Activated CD8-positive, alpha-beta T cell treated with anti-CD3 and anti-CD28 coated beads for 36 hours (primary cell): ENCODE data around the gene DUSP22. TPM values are rescaled to one million over a fixed set of nuclear protein-coding genes. Genes with fewer than 3 reads are reported as not detected.

Experiments used
- ATAC-seq: fragments of 200-7000 bp; cut with Tn5 transposase; one replicate; pipeline ENCODE4 v1.10.0; 2021; ENCODE audit warnings: mild to moderate bottlenecking, moderate library complexity
- CTCF ChIA-PET: fragments of 350-600 bp; sonication (Branson Sonifier 250); formaldehyde crosslinking; loops from one replicate; lab custom pipeline; 2021; ENCODE audit warnings: antibody characterized with exemption; lab: Charles Lee
- POLR2A ChIA-PET: fragments of 350-600 bp; sonication (Branson Sonifier 250); formaldehyde crosslinking; loops from one replicate; lab custom pipeline; 2021; ENCODE audit warnings: antibody characterized with exemption; lab: Charles Lee
- DNase-seq: peaks from one replicate; pipeline ENCODE4 v3.0.0-alpha.2; 2020
- H3K27ac Mint-ChIP-seq: one replicate; pipeline ENCODE4 v1.8.0; 2021; ENCODE audit warnings: mild to moderate bottlenecking, mixed read lengths
- H3K27me3 Mint-ChIP-seq: one replicate; pipeline ENCODE4 v1.8.0; 2021; ENCODE audit warnings: mixed read lengths
- H3K36me3 Mint-ChIP-seq: one replicate; pipeline ENCODE4 v1.8.0; 2021; ENCODE audit warnings: low read depth, mixed read lengths
- H3K4me1 Mint-ChIP-seq: one replicate; pipeline ENCODE4 v1.8.0; 2021; ENCODE audit warnings: low read depth, mixed read lengths
- H3K4me3 Mint-ChIP-seq: one replicate; pipeline ENCODE4 v1.8.0; 2021; ENCODE audit warnings: mild to moderate bottlenecking, moderate library complexity, mixed read lengths
- H3K9me3 Mint-ChIP-seq: one replicate; pipeline ENCODE4 v1.8.0; 2021; ENCODE audit warnings: mixed read lengths
- intact Hi-C: fragments of 100-400 bp; cut with micrococcal nuclease; formaldehyde crosslinking; loops from one replicate; pipeline ENCODE4 v1.10.0; 2022
- total RNA-seq, 2 experiments: library from RNA; stranded (reverse); gene quantifications; one replicate each; pipeline ENCODE4 v1.2.3, GENCODE V29; 2021
- TF ChIP-seq, protein P1 (sequence below): fragments of 200-600 bp; IDR thresholded peaks from one replicate; pipeline ENCODE4 v1.8.0; 2022; ENCODE audit warnings: antibody characterized with exemption, mild to moderate bottlenecking

DUSP22 gene
- total RNA-seq, 2 experiments from 2014 or later, result 32.5 to 34.2 TPM

DNA sequence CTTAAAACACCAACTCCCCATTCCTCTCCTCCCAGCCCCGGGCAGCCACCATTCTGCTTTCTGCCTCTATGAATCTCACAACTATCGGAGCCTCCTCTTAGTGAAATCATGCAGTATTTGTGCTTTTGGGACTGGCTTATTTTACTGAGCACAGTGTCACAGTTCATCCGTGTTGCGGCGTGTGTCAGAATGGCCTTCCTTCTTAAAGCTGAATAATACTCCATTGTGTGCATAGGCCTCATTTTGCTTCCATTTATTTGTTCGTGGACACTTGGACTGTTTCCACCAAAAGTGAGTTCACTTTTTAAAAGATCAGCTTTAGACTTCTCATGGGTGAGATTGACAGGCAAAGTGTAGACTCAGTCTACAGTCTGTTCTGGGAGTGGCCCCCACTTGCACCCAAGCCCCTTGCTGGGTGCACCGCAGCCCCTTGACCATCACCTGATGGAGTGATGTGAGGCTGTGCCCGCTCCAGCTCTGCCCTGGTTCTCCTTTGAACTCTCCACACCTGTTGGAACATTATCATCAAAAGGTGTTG is 12.6 kb downstream of the DUSP22 start:
- ATAC-seq, result no peak
- DNase-seq, result no peak
- TF ChIP-seq, protein P1, sequence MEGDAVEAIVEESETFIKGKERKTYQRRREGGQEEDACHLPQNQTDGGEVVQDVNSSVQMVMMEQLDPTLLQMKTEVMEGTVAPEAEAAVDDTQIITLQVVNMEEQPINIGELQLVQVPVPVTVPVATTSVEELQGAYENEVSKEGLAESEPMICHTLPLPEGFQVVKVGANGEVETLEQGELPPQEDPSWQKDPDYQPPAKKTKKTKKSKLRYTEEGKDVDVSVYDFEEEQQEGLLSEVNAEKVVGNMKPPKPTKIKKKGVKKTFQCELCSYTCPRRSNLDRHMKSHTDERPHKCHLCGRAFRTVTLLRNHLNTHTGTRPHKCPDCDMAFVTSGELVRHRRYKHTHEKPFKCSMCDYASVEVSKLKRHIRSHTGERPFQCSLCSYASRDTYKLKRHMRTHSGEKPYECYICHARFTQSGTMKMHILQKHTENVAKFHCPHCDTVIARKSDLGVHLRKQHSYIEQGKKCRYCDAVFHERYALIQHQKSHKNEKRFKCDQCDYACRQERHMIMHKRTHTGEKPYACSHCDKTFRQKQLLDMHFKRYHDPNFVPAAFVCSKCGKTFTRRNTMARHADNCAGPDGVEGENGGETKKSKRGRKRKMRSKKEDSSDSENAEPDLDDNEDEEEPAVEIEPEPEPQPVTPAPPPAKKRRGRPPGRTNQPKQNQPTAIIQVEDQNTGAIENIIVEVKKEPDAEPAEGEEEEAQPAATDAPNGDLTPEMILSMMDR, result no peak
- Mint-ChIP-seq H3K9me3 (no peaks in the 10 kb centered on the region), H3K27me3 (no peaks in the 10 kb centered on the region), H3K27ac (no peak overlapping the region), H3K4me3 (no peak overlapping the region), H3K36me3 (peaks cover 9% of the 10 kb centered on the region), H3K4me1 (no peaks in the 10 kb centered on the region)
- ChIA-PET CTCF (interaction anchor here (0.9 to 1.8 kb wide), 3 partner anchors 12 to 136 kb away, joined by 3 to 6 read pairs (median 4); no protein-coding TSS in a partner anchor), POLR2A (interaction anchor here (1.5 to 1.7 kb wide), 2 partner anchors 89 to 109 kb away, joined by 4 to 7 read pairs; no protein-coding TSS in a partner anchor)
- intact Hi-C loops, result no loop called here

DNA sequence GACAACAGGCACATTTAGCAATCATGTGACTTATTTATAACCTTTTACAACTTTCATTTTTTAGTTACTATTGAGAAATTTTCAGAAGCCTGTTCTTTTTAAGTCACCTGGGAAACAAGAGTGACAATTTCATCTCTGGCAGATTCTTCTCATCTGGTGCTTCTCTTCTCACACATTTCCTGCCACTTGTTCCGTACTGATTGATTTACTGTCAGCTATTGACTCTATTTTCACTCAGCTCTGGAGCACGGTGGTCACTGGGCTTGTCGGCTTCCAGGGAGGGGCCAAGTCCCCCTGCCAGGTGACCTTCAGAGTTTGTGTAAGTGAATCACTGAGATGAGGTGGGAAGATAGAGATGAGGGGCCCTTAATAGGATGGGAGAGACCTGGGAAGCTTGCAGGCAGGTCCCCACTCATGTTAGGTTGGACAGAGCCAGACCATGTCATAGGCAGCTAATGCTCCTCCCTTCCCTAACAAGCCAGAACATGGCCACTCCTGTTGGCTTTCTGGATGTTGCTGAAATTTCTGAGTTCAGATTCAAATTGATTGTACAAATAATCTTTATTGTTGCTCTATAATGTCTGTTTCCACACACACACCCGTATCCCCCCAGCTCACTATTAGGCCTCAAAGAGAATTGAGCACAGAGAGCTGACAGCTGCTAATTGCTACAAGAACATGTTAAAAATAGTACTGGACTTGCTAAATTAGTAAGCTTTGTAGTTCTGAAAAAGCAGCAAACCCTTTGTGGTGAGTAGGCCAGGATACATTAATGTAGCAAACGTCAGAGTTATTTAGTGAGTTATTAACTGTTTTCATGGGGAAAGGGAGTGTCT is 13.3 kb downstream of the DUSP22 start:
- Mint-ChIP-seq H3K4me1 (no peaks in the 10 kb centered on the region), H3K36me3 (peaks cover 9% of the 10 kb centered on the region), H3K27me3 (no peaks in the 10 kb centered on the region), H3K4me3 (no peak overlapping the region), H3K27ac (no peak overlapping the region), H3K9me3 (no peaks in the 10 kb centered on the region)
- ATAC-seq (peak; percentile 34), DNase-seq (no peak)
- CTCF ChIA-PET, result interaction anchor here (0.9 to 1.8 kb wide), 4 partner anchors 12 to 136 kb away, joined by 3 to 6 read pairs (median 4); no protein-coding TSS in a partner anchor
- POLR2A ChIA-PET, result interaction anchor here (0.6 to 1.7 kb wide), 3 partner anchors 89 to 315 kb away, joined by 3 to 7 read pairs (median 4); no protein-coding TSS in a partner anchor
- TF ChIP-seq, protein P1, result no peak
- intact Hi-C loops, result no loop called here

DNA sequence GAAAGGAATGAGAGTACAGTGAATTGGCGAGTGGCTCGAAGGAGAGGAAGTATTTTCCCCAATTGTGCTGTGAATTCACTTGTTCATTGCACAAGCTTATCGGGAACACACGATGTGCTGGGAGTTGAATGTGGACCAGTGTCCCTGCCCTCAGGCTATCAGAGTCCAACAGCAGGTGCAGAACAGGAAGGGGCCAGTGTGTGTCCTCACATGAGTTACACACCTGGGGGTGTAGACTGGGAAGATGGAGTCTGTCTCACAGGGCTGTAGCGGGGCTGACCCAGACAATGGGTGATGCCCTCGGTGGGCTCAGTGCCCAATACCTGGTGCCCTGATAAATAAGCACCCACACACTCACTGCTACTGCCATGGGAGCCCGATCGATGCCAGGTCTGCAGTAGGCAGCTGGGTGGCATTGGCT is 14.4 kb downstream of the DUSP22 start:
- TF ChIP-seq, protein P1, result no peak
- DNase-seq, result no peak
- no peaks in the 10 kb centered on the region for H3K9me3 Mint-ChIP-seq
- H3K27ac Mint-ChIP-seq, result no peak overlapping the region
- intact Hi-C loops, result no loop called here
- POLR2A ChIA-PET, result no interaction called here
- H3K4me3 Mint-ChIP-seq, result no peak overlapping the region
- CTCF ChIA-PET, result interaction anchor here (0.9 kb wide), 1 partner anchor 33 kb away, joined by 3 read pairs; no protein-coding TSS in a partner anchor
- ATAC-seq, result no peak
- H3K36me3 Mint-ChIP-seq, result peaks cover 10% of the 10 kb centered on the region
- H3K27me3 Mint-ChIP-seq, result no peaks in the 10 kb centered on the region
- H3K4me1 Mint-ChIP-seq, result peaks cover 4% of the 10 kb centered on the region

DNA sequence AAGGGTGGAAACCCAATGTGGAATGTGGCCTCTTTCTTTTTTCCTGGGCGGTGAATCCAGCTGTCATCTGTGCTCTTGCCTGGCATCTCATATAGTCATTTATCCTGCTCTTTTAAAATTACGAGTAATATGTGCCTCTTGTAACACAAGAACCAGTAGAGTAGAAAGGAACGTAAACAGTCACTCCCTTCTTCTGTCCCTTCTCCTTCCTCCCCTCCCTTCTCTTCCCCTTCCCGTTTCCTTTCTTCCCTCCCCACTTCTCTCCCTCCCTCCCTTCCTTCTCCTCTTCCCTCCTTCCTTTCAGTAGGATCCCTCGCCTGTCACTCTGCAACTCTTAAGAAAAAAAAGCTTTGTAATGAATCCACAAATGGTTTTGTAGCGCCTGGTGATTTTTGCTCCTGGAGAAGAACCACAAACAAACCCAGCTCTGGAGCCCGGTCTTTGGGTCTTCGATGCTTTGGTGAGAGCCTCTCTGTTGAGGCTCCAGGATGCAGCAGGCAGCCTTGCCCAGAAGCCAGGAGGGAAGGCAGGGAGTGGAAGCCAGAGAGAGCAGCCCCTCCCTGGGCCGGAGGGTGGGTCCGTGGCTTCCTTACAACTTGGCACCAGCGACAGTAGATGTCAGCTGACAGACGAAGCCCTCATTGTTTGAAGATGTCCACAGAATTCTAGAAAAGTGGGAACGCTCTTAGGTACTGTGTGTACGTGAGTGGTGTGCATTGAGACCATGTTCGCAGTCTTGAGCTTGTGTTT is 15.0 kb downstream of the DUSP22 start:
- intact Hi-C loops, result no loop called here
- POLR2A ChIA-PET, result interaction anchor here (2.0 kb wide), 1 partner anchor 10 kb away, joined by 6 read pairs; no protein-coding TSS in a partner anchor

More for the DNA sequence above, 15.0 kb downstream of the DUSP22 start:
- DNase-seq, result no peak
- peaks cover 13% of the 10 kb centered on the region for H3K36me3 Mint-ChIP-seq
- H3K9me3 Mint-ChIP-seq, result no peaks in the 10 kb centered on the region
- H3K27ac Mint-ChIP-seq, result no peak overlapping the region
- TF ChIP-seq, protein P1, result no peak
- no peak overlapping the region for H3K4me3 Mint-ChIP-seq
- ATAC-seq, result no peak
- CTCF ChIA-PET, result no interaction called here
- H3K4me1 Mint-ChIP-seq, result peaks cover 9% of the 10 kb centered on the region
- H3K27me3 Mint-ChIP-seq, result no peaks in the 10 kb centered on the region
